Adipocyte (in vitro differentiated cells): ENCODE results near the gene EEFSEC.

Source experiments
- DNase-seq: peaks from one replicate; pipeline ENCODE4 v3.0.0-alpha.2; 2015; ENCODE audit warnings: low read depth
- H3K27me3 ChIP-seq: replicated peaks from 2 replicates; pipeline ENCODE4 v1.7.0; 2013; ENCODE audit warnings: mild to moderate bottlenecking, low read length, moderate library complexity; ENCODE audit not compliant: control insufficient read depth, insufficient read depth
- H3K36me3 ChIP-seq: 2 replicates; pipeline ENCODE4 v1.7.0; 2013; ENCODE audit warnings: low read length, mild to moderate bottlenecking, moderate library complexity; ENCODE audit not compliant: control insufficient read depth, insufficient read depth, severe bottlenecking
- H3K4me1 ChIP-seq: 2 replicates; pipeline ENCODE4 v1.7.0; 2013; ENCODE audit warnings: mild to moderate bottlenecking, low read length, moderate library complexity; ENCODE audit not compliant: control insufficient read depth, insufficient read depth
- H3K4me3 ChIP-seq: 2 replicates; pipeline ENCODE4 v1.7.0; 2013; ENCODE audit warnings: mild to moderate bottlenecking, low read length, moderate library complexity
- H3K9ac ChIP-seq: 2 replicates; pipeline ENCODE4 v1.7.0; 2013; ENCODE audit warnings: mild to moderate bottlenecking, low read length, moderate library complexity
- H3K9me3 ChIP-seq: 2 replicates; pipeline ENCODE4 v1.7.0; 2013; ENCODE audit warnings: mild to moderate bottlenecking, low read length, moderate library complexity; ENCODE audit not compliant: control insufficient read depth

EEFSEC gene

DNA sequence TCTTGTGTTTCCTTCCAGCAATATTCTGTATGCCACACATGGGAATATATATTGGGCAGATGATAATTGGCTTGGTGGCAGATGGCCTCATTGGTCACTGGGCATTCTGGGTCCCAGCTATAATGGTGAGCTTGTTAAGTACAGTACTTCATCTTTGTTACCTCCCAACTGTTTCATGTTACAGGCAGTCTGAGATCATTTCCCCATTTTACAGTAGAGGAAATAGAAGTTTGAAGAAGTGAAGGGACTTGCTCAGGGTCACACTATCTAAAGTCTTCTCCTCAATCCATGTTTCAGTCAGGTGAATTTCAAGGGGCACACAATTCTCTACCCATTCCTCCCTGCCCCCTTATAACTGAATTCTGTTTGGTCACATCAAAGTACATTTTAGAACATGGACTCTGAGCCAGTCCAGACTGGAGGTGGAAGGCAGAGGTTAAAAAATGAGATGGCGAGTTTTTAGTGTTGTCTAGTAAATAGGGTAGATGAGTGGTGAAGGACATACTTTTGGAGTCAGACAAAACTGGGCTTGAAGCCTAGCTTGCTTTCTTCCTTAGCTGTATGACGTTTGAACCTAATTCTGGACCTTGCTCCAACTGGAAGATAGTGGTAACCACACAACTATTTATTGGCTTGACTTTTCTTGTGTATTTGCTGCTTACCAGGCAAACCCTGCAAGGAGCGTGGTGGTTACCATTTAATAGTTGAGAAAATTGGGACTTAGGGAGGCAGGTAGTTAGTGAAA lies 2.5 kb downstream of the EEFSEC start:
- Histone ChIP-seq H3K9me3 (peaks cover 5% of the 10 kb centered on the region), H3K4me1 (peaks cover 4% of the 10 kb centered on the region), H3K27me3 (no peaks in the 10 kb centered on the region), H3K36me3 (peaks cover 5% of the 10 kb centered on the region), H3K4me3 (no peak overlapping the region), H3K9ac (no peak overlapping the region)
- no peak for DNase-seq

DNA sequence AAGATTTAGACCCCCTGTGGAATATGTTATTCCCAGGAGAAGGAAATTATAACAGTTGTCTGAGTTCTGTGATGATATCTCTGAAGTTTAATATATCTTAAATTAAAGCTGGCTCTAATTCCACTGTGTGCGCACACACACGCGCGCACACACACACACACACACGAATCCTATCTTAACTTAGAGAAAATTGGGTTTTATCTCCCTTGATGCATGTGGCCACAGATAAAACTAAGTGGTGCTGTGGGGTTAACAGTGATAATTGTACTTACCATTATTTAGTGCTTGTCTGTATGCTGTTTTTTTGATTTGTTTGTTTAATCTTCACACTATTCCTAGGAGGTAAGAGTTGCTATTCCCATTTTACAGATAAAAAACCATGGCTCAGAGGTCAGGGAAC lies 7.4 kb downstream of the EEFSEC start:
- Histone ChIP-seq H3K9ac (no peak overlapping the region), H3K4me1 (no peaks in the 10 kb centered on the region), H3K27me3 (no peaks in the 10 kb centered on the region), H3K4me3 (no peak overlapping the region), H3K9me3 (peaks cover 5% of the 10 kb centered on the region), H3K36me3 (peaks cover 8% of the 10 kb centered on the region)
- DNase-seq = no peak

DNA sequence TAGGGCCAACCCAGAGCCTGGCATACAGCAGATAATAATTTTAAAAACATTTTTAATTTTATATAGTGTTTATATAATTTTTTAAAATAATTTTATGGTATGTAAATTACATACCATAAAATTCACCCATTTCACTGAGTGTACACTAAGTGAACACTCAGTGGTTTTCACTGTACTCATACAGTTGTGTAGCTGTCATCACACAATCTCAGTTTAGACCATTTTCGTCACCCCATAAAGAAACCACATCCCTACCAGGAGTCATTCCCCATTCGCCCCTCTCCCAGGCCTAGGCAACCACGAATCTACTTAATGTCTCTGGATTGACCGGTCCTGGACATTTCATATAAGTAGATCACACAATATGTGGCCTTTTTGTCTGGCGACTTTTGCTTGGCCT lies 10.2 kb downstream of the EEFSEC start:
- Histone ChIP-seq H3K27me3 (no peaks in the 10 kb centered on the region), H3K4me1 (peaks cover 10% of the 10 kb centered on the region), H3K9ac (no peak overlapping the region), H3K4me3 (no peak overlapping the region), H3K9me3 (no peaks in the 10 kb centered on the region), H3K36me3 (peaks cover 3% of the 10 kb centered on the region)
- DNase-seq = no peak

DNA sequence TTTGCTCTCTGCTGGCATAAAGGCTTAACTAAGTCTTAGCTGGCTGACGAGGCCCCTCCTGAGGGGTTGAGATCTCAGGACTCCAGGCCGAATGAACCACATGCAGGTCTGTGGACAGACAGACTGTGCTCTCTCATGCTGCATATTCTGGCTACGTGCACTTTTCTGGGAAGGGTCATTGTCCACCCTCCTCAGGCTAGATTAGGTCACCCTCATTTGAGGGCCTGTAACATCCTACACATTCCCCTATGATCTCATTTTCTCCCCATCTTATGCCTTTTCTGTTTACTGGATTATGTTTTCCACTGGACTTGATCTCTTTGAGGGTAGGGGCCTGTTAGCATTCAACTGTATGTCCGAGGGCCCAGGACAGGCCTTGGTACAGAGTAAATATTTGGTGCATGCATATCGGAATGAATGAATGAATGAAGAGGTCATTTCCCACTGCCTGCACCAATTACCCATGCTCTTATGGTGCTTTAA lies 13.7 kb downstream of the EEFSEC start:
- Histone ChIP-seq H3K4me3 (no peak overlapping the region), H3K9me3 (no peaks in the 10 kb centered on the region), H3K9ac (no peak overlapping the region), H3K27me3 (no peaks in the 10 kb centered on the region), H3K4me1 (peaks cover 13% of the 10 kb centered on the region), H3K36me3 (peaks cover under 1% of the 10 kb centered on the region)
- DNase-seq = no peak

DNA sequence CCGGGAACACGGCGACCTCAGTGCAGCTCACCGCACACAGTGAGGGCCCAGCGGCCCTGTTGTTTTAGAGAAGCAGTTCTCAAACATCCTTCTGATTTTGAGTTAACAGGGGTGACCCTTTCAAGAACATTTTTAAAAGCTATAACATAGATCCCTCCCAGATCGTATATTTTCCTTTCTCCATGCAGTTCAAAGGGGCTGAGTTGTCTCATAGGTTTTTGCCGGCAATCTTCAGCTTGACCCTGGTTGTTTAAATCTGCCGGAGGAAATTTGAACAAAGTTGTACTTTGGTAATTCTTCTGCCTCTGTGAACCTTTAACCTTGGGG lies 14.3 kb downstream of the EEFSEC start:
- DNase-seq = no peak
- Histone ChIP-seq H3K4me1 (peaks cover 13% of the 10 kb centered on the region), H3K9me3 (no peaks in the 10 kb centered on the region), H3K4me3 (no peak overlapping the region), H3K27me3 (no peaks in the 10 kb centered on the region), H3K9ac (no peak overlapping the region), H3K36me3 (no peaks in the 10 kb centered on the region)

DNA sequence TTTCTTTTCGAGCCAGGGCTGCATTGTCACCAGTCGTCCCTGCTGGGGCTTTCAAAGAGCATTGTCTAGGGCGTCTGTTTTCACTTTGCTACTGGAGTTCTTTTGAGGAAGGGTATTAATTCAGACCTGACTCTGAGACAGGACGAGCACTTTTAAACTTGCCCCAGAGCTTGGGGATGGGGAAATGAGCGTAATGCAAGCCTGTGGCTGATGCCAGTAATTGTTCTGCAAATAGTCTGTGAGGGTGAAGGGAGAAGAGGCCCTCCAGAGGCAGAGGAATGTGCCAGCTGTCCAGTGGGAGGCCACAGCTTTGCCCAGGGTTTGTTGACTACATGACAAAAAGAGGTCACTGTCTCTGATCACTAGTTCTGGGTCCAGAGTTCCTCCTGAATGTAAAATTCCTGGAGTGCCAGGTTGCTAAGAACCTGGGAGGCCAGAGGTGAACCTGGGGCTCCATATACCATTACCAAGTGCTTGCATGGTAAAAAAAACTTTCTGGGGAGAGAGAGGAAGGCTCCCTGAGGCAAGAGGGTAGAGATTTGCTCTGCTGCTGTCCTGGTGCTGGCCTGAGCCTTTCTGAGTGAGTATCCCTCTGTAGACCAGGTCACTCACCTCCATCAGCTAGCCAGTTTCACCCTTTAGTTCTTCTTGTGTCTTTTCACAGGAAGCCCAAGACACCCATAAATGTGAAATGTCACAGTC lies 14.8 kb downstream of the EEFSEC start:
- Histone ChIP-seq H3K27me3 (no peaks in the 10 kb centered on the region), H3K4me1 (peaks cover 13% of the 10 kb centered on the region), H3K9me3 (no peaks in the 10 kb centered on the region), H3K36me3 (no peaks in the 10 kb centered on the region), H3K9ac (no peak overlapping the region), H3K4me3 (no peak overlapping the region)
- DNase-seq = peak; percentile 66

DNA sequence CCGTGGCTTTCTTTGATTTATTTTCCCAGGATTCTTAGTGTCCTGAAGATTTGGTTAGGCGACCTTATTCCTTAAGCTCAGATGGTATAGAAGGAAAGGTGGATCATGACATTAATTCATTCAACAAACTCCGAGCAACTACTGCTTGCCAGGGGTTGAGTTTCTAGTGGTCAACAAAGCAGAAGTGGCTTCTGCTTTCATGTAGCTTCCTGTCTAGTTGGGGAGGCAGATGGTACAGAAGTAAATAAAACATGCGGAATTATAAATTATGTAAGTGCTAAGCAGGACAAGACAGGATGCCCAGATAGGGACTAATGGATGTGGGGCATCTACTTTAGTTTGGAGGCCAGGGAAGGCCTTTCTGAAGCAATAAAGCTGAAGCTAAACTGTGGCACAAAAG lies 15.6 kb downstream of the EEFSEC start:
- no peaks in the 10 kb centered on the region for H3K36me3 ChIP-seq
- H3K9me3 ChIP-seq = no peaks in the 10 kb centered on the region
- H3K9ac ChIP-seq = no peak overlapping the region
- no peaks in the 10 kb centered on the region for H3K27me3 ChIP-seq
- peaks cover 13% of the 10 kb centered on the region for H3K4me1 ChIP-seq
- no peak overlapping the region for H3K4me3 ChIP-seq
- DNase-seq = no peak

DNA sequence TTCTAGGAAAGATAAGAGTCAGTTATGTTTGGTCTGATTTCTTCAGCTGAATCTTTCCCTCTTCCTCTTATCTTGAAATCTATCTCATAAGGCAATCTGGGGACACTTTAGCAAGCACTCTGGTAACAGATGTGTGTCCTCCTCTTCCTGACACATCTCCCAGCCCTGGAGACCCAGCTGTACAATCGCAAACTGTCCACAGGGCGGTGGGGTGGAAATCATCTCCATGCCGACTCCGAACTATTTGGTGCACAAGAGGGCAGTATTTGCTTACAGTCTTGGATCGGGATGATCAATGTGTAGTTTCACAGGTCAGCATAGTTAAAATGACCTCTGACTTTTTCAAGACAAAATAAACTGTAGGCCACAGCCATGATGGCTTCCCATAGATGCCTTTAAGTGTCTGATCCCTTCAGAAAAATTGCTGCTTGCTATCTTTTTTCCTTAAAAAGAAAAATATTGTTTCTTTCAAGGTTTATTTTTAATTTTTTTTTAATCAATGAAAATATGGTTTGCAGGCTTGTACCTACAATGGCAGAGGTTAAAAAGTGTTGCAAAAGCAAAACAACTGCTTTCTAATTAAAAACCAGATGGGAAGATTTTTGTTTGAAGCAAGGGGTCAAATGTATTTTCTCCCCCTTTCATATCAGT lies 17.7 kb downstream of the EEFSEC start:
- no peaks in the 10 kb centered on the region for H3K36me3 ChIP-seq
- H3K9ac ChIP-seq = no peak overlapping the region
- H3K4me3 ChIP-seq = no peak overlapping the region
- peaks cover 13% of the 10 kb centered on the region for H3K4me1 ChIP-seq
- no peaks in the 10 kb centered on the region for H3K9me3 ChIP-seq
- no peaks in the 10 kb centered on the region for H3K27me3 ChIP-seq
- DNase-seq = peak; percentile 94

DNA sequence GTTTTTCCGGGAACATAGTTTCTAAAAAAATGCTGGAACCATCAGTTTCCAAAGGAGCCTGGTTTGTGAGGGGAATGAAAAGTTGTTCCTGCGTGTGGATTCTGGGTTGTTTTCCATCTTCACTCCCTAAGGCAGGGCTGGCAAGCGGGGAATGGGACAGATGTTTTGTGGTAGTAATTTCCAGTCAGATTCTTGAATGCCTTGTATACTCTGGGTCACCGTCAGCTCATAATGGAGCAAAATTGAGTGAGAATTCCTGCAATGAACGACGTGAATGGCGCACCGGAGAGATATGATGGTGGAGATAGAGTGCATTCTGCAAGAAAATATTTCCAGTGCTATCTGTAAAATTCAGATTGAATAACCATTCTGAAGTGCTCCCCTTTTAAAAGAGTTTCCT lies 19.9 kb downstream of the EEFSEC start:
- H3K27me3 ChIP-seq = no peaks in the 10 kb centered on the region
- no peak overlapping the region for H3K4me3 ChIP-seq
- no peaks in the 10 kb centered on the region for H3K36me3 ChIP-seq
- H3K9ac ChIP-seq = no peak overlapping the region
- no peak for DNase-seq
- H3K4me1 ChIP-seq = peaks cover 12% of the 10 kb centered on the region
- H3K9me3 ChIP-seq = no peaks in the 10 kb centered on the region

DNA sequence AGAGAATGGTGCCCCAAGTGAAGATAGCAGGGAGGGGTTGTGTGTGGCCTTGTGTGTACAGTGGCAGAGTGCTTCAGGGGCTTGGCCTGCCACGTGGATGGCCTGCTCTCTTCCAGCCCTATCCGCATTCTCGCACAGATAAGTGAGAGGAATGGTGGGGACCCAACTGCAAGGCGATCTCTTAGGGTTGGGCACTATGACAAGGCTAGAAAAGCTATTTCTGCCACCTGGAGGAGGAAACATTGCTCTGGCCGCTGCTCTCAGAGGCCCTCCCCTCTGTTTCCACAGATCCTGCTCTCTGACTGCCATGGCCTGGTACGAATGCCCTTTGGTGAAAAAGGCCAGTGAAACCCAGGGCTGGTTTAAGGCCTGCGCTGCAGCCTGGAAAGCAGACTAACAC lies 20.6 kb downstream of the EEFSEC start:
- Histone ChIP-seq H3K9ac (no peak overlapping the region), H3K4me3 (no peak overlapping the region), H3K9me3 (no peaks in the 10 kb centered on the region), H3K27me3 (no peaks in the 10 kb centered on the region), H3K4me1 (peaks cover 10% of the 10 kb centered on the region), H3K36me3 (no peaks in the 10 kb centered on the region)
- DNase-seq = no peak

DNA sequence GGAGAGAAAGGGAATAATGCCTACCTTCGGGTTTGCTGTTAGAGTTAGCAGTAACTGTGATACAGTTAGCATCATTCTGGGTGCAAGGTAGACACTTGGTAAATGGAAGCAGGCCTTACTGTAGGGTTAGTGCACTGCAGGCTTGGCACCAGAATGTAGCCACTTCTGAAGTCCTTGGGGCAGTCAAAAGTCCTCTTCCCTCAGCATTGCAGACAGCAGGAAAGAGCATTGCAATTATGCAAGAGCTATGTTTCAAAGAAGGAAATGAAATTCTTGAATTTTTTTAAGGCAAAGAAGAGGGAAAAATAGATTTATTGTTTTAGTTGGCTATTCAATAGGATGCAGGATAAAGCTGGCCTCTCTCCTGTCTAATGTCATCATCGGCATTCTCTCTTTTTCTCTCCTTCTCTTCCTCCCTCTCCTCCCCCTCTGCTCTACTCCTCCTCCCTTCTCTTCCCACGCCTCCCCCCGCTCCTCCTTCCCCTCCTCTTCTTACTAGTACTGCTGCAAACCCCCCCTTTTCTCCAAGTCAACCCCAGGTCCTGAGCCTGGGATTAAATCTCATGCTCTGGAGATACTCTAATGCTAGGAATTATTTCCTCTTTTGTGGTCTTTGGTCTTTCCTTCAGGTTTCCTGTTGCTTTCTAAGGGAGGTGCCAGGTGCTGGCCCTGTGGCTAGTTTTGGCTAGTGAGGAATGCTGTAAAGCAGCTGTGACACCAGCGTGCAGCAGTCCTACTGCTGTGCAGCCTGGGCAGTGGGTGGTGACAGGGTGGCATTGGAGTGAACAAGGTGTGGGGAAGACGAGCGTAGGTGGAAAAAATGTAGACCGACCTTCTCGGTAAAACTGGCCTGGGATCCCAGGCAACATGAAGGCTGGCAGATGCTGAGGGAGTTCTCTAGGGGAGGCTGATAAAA lies 21.7 kb downstream of the EEFSEC start:
- H3K4me1 ChIP-seq = peaks cover 21% of the 10 kb centered on the region
- no peak overlapping the region for H3K9ac ChIP-seq
- no peaks in the 10 kb centered on the region for H3K9me3 ChIP-seq
- H3K27me3 ChIP-seq = no peaks in the 10 kb centered on the region
- no peak overlapping the region for H3K4me3 ChIP-seq
- DNase-seq = peak; percentile 37
- H3K36me3 ChIP-seq = no peaks in the 10 kb centered on the region
